OCI-LY7 (cell line): Measurements from ENCODE around the gene SAP30. TPM values are rescaled to one million over a fixed set of nuclear protein-coding genes. Genes with fewer than 3 reads are reported as not detected.
A peak's percentile ranks its signal among the peaks of the same experiment; 100 is the strongest.

Experiments used
- BruUV-seq: library from RNA; stranded (reverse); fragments of 400-500 nt; replicated peaks from 2 replicates; lab custom pipeline; 2021; lab: Mats Ljungman, UMichigan
- CTCF ChIA-PET: fragments of 300-600 bp; sonication (Branson Sonifier 250); formaldehyde crosslinking; loops from one replicate; lab custom pipeline; 2022; ENCODE audit warnings: antibody characterized with exemption; ENCODE audit not compliant: unreplicated experiment; lab: Charles Lee
- POLR2A ChIA-PET: fragments of 300-600 bp; sonication (Branson Sonifier 250); formaldehyde crosslinking; loops from one replicate; lab custom pipeline; 2022; ENCODE audit warnings: antibody characterized with exemption; lab: Charles Lee
- DNase-seq: peaks from one replicate; pipeline ENCODE4 v3.0.0-alpha.2; 2015; ENCODE audit warnings: low spot score
- H2AFZ ChIP-seq: fragments of 200-600 bp; sonication (generic), shearing (Covaris generic); 2 replicates; pipeline ENCODE4 v1.6.1; 2014; ENCODE audit warnings: mild to moderate bottlenecking, antibody characterized with exemption, low read length, moderate library complexity
- H3K27ac ChIP-seq: fragments of 200-600 bp; sonication (generic); 2 replicates; pipeline ENCODE4 v1.5.1; 2014; ENCODE audit warnings: mixed run types, low read depth, mild to moderate bottlenecking, moderate library complexity, low read length, inconsistent platforms; ENCODE audit not compliant: poor library complexity, severe bottlenecking
- H3K36me3 ChIP-seq: fragments of 200-600 bp; sonication (generic); 2 replicates; pipeline ENCODE4 v1.6.1; 2014; ENCODE audit warnings: mild to moderate bottlenecking, antibody characterized with exemption, low read length, moderate library complexity, mixed read lengths; ENCODE audit not compliant: insufficient read depth
- H3K4me1 ChIP-seq: fragments of 200-600 bp; sonication (generic); 2 replicates; pipeline ENCODE4 v1.5.1; 2014; ENCODE audit warnings: mild to moderate bottlenecking, low read length; ENCODE audit not compliant: insufficient read depth, poor library complexity, severe bottlenecking
- H3K4me2 ChIP-seq: fragments of 200-600 bp; sonication (generic); 2 replicates; pipeline ENCODE4 v1.6.1; 2014; ENCODE audit warnings: mild to moderate bottlenecking, low read length
- H3K4me3 ChIP-seq: fragments of 200-600 bp; sonication (generic); 2 replicates; pipeline ENCODE4 v1.5.1; 2014; ENCODE audit warnings: mild to moderate bottlenecking, low read depth, low read length; ENCODE audit not compliant: poor library complexity, severe bottlenecking
- H3K79me2 ChIP-seq: fragments of 200-600 bp; sonication (generic); 2 replicates; pipeline ENCODE4 v1.6.1; 2016; ENCODE audit warnings: low read depth, mild to moderate bottlenecking, low read length, moderate library complexity, mixed read lengths; ENCODE audit not compliant: insufficient read depth
- H3K9me2 ChIP-seq: fragments of 200-600 bp; sonication (generic); 2 replicates; pipeline ENCODE4 v1.6.1; 2016; ENCODE audit warnings: mild to moderate bottlenecking, low read length, mixed read lengths; ENCODE audit not compliant: insufficient read depth
- H3K9me3 ChIP-seq: fragments of 200-600 bp; sonication (generic); 2 replicates; pipeline ENCODE4 v1.6.1; 2014; ENCODE audit warnings: mild to moderate bottlenecking, mixed run types, low read length, mixed read lengths
- H4K20me1 ChIP-seq: fragments of 200-600 bp; sonication (generic); 2 replicates; pipeline ENCODE4 v1.6.1; 2014; ENCODE audit warnings: mild to moderate bottlenecking, antibody characterized with exemption, low read length, moderate library complexity, mixed read lengths; ENCODE audit not compliant: insufficient read depth
- EZH2phosphoT487 ChIP-seq: fragments of 200-600 bp; sonication (generic); IDR thresholded peaks from 2 replicates; pipeline ENCODE4 v1.6.1; 2018; ENCODE audit warnings: low read depth, borderline replicate concordance, mild to moderate bottlenecking, mixed run types, antibody characterized with exemption, low read length, moderate library complexity, mixed read lengths
- intact Hi-C: fragments of 100-400 bp; cut with micrococcal nuclease; formaldehyde crosslinking; loops from one replicate; pipeline ENCODE4 v1.10.0; 2022; ENCODE audit not compliant: unreplicated experiment
- total RNA-seq, 2 experiments: library from RNA; depleted of rRNA in 1 of 2; stranded (reverse); fragments of >200 nt in 1 of 2; shearing (Covaris generic) in 1 of 2; gene quantifications; 2 replicates each; pipeline ENCODE4 v1.2.3, GENCODE V29; 2014 to 2022
- TF ChIP-seq, protein P1 (sequence below): fragments of 200-600 bp; sonication (generic); conservative IDR thresholded peaks from 2 replicates; pipeline ENCODE4 v1.5.1; 2014; ENCODE audit warnings: mild to moderate bottlenecking, antibody characterized with exemption, low read length, moderate library complexity, mixed read lengths

The SAP30 gene
- total RNA-seq, 2 experiments from 2014 or later: 56.0 to 86.2 TPM

DNA sequence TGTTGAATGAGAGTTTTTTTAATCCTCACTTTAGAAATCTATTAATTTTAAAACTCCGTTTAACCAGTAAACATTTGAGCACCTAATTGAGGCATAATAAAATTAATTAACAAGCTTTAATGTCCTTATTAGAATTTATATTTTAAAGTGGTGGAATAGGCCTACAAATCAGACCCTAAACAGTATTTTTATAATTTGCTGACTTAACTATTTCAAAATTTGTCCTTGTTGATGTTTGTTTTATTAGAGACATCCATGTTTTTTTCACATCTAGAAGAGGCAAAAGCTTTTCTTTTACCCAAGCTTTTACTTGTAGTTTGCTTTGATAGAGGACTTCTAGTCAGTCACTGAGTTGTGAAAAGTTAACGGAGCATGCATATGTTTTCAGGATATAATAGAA, 3.8 kb downstream of the SAP30 start:
- no peak for DNase-seq
- no peak overlapping the region for H2AFZ ChIP-seq
- peaks cover 53% of the 10 kb centered on the region for H3K79me2 ChIP-seq
- intact Hi-C loops: loop anchor here (10.0 kb wide), 1 partner anchor 910 kb away; the partner anchor contains the start of genes CEP44 and FBXO8
- H3K9me3 ChIP-seq: no peaks in the 10 kb centered on the region
- no peak overlapping the region for H3K27ac ChIP-seq
- no TSS peak for BruUV-seq
- H4K20me1 ChIP-seq: peaks cover 6% of the 10 kb centered on the region; the same call in 1 of the 2 replicates
- no peaks in the 10 kb centered on the region for H3K9me2 ChIP-seq
- H3K4me2 ChIP-seq: no peak overlapping the region
- POLR2A ChIA-PET: interaction anchor here (0.5 to 13.3 kb wide), 5 partner anchors 9 to 347 kb away, joined by 3 to 336 read pairs (median 3); partner anchors contain the start of gene HMGB2
- CTCF ChIA-PET: no interaction called here
- peaks cover 13% of the 10 kb centered on the region for H3K4me1 ChIP-seq
- peak overlapping the region; percentile 31 for H3K4me3 ChIP-seq
- TF ChIP-seq, protein P1, sequence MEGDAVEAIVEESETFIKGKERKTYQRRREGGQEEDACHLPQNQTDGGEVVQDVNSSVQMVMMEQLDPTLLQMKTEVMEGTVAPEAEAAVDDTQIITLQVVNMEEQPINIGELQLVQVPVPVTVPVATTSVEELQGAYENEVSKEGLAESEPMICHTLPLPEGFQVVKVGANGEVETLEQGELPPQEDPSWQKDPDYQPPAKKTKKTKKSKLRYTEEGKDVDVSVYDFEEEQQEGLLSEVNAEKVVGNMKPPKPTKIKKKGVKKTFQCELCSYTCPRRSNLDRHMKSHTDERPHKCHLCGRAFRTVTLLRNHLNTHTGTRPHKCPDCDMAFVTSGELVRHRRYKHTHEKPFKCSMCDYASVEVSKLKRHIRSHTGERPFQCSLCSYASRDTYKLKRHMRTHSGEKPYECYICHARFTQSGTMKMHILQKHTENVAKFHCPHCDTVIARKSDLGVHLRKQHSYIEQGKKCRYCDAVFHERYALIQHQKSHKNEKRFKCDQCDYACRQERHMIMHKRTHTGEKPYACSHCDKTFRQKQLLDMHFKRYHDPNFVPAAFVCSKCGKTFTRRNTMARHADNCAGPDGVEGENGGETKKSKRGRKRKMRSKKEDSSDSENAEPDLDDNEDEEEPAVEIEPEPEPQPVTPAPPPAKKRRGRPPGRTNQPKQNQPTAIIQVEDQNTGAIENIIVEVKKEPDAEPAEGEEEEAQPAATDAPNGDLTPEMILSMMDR: no peak
- no peak for TF ChIP-seq EZH2phosphoT487
- peaks cover 57% of the 10 kb centered on the region for H3K36me3 ChIP-seq

DNA sequence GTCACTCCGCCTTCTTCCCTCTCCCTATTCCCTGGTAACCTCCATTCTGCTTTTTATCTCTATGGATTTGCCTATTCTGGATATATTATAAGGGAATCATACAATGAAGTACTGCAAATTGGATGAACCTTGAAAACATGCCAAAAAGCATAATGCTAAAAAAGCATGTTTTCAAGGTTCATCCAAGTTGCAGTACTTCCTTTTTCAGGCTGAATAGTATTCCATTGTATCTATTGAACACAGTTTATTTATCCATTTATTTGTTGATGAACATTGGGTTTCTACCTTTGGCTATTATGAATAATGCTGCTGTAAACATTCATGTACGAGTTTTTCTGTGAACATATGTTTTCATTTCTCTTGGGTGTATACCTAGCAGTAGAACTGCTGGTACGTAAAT, 9.2 kb downstream of the SAP30 start:
- Histone ChIP-seq H3K79me2 (peaks cover 18% of the 10 kb centered on the region; the same call in 1 of the 2 replicates), H2AFZ (no peak overlapping the region), H3K9me2 (no peaks in the 10 kb centered on the region), H3K4me3 (no peak overlapping the region), H3K36me3 (peaks cover 51% of the 10 kb centered on the region), H3K4me2 (no peak overlapping the region), H4K20me1 (no peaks in the 10 kb centered on the region), H3K9me3 (no peaks in the 10 kb centered on the region), H3K4me1 (no peaks in the 10 kb centered on the region), H3K27ac (no peak overlapping the region)
- ChIA-PET POLR2A (interaction anchor here (0.7 kb wide), 1 partner anchor 10 kb away, joined by 3 read pairs; no protein-coding TSS in a partner anchor), CTCF (no interaction called here)
- no peak for DNase-seq
- no TSS peak for BruUV-seq
- intact Hi-C loops: loop anchor here (10.0 kb wide), 1 partner anchor 905 kb away; the partner anchor contains the start of genes CEP44 and FBXO8
- TF ChIP-seq EZH2phosphoT487: no peak
- TF ChIP-seq, protein P1: no peak

DNA sequence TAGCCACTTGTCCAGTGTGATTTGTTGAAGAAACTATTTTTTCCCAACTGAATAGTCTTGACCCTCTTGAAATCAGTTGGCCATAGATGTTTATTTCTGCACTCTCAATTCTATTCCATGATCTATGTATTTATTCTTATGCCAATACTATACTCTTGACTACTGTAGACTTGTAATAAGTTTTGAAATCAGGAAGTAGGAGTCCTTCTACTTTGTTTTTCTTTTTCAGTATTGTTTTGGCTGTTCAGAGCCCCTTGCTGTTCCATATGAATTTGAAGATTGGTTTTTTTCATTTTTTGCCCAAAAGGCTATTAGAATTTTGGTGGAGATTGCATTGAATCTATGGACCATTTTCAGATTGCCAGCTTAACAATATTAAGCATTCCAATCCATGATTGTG, 10.2 kb downstream of the SAP30 start:
- ChIA-PET POLR2A (interaction anchor here (0.6 to 1.0 kb wide), 2 partner anchors 51 to 1729 kb away, joined by 3 to 4 read pairs; no protein-coding TSS in a partner anchor), CTCF (no interaction called here)
- Histone ChIP-seq H3K4me2 (no peak overlapping the region), H4K20me1 (no peaks in the 10 kb centered on the region), H3K36me3 (peaks cover 40% of the 10 kb centered on the region), H3K9me2 (no peaks in the 10 kb centered on the region), H3K79me2 (peaks cover 7% of the 10 kb centered on the region; the same call in 1 of the 2 replicates), H2AFZ (no peak overlapping the region), H3K27ac (no peak overlapping the region), H3K4me3 (no peak overlapping the region), H3K9me3 (no peaks in the 10 kb centered on the region), H3K4me1 (no peaks in the 10 kb centered on the region)
- no TSS peak for BruUV-seq
- no peak for TF ChIP-seq EZH2phosphoT487
- TF ChIP-seq, protein P1: no peak
- no peak for DNase-seq
- intact Hi-C loops: no loop called here
